GM21786 (cell line): ENCODE data around the gene B3GAT2.

Source experiments
- ATAC-seq: cut with Tn5 transposase; IDR thresholded peaks from one replicate; pipeline ENCODE4 v1.9.1; 2021; ENCODE audit not compliant: unreplicated experiment

The B3GAT2 gene

DNA sequence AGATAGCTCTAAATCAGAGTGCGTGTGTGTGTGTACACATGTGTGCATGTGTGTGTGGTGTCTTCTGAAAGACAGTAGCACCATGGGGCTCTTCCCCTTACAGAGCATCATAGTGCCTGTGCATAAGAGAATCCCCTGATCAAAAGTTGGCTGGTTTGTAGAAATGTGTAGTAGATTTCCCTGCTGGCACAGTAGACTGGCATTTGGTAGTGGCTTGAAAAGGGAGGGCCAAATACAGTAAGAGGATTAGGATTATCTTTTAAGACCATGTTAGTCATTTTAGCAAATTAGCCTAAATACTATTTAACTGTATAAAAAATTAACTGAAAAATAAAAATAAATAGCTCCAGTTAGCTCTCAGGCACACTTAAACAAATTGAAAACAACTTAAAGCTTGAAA is 112.6 kb downstream of the B3GAT2 start:
- no peak for ATAC-seq

- no peak for ATAC-seq
These were observed 113.4 kb downstream of the B3GAT2 start for GRCh38 chr6:70843328-70843918.

GRCh38 chr6:70842541-70842940 is 114.3 kb downstream of the B3GAT2 start:
- no peak for ATAC-seq

DNA sequence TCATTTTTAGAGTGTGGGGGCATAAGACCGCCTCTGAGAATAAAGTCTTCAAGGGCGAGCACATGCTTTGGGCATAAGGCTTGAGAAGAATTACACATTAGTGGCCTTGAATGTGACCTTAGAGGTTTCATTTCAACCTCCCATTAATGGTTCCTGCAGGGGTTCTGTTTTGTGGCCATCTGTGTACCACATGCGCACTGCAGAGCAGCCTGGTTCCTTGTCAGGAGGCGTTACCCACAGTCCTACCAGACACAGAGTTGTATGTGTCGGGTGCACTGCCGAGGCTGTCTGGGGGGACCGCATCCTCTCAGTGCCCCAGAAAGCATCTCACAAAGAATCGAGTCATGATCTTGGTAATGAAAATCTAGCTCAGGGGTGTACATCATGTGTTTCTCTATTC is 115.7 kb downstream of the B3GAT2 start:
- no peak for ATAC-seq

- no peak for ATAC-seq
These were observed 117.3 kb downstream of the B3GAT2 start for GRCh38 chr6:70839286-70840266.

GRCh38 chr6:70838907-70839285 is 118.0 kb downstream of the B3GAT2 start:
- no peak for ATAC-seq

DNA sequence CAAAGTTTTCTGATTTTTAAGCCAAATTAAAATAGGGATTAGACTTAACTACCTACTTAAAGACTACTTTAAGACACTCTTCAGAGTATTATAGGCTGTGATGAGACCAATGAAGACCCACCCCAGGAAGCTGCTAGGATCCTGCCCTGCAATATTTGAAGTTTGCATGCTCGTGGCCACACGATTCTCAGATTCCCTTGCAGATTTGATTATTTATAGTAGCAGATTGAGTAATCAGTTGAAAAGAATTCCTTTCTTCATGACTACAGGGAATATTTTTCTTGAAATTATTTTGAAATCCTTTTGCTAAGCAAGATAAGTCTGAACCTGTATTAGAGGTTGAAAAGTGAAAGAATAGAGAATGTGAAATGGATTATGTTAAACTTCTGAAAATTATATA is 122.3 kb downstream of the B3GAT2 start:
- ATAC-seq = no peak

DNA sequence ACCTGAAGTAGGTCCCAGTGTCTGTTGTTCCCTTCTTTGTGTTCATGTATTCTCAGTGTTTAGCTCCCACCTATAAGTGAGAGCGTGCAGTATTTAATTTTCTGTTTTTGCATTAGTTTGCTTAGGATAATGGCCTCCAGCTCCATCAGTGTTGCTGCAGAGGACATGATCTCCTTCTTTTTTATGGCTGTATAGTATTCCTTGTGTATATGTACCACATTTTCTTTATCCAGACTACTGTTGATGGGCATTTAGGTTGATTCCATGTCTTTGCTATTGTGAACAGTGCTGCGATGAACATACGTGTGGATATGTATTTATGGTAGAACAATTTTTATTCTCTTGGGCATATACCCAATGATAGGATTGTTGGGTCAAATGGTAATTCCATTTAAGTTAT is 125.4 kb downstream of the B3GAT2 start:
- no peak for ATAC-seq

- ATAC-seq = no peak
These were observed 133.2 kb downstream of the B3GAT2 start for GRCh38 chr6:70823651-70824050.

GRCh38 chr6:70821751-70822150 is 135.1 kb downstream of the B3GAT2 start:
- no peak for ATAC-seq

DNA sequence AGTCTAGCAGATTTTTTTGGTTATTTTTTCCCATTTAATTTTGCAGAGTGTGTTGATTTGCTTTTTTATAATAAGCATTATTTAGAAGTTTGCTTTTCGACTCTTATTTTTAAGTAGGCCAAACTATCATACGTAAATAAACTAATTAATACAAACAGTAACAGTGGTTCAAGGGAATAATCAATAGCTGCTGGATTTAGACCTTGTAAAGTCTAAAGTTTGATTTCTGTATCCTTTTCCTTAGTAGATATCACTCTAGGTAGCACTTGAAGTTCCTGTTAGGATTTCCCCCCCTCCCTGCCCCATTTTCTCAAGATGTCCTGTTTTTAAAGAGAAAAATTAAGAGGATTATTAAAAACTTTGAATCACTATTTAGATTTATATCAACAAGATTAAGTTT is 136.1 kb downstream of the B3GAT2 start:
- no peak for ATAC-seq

DNA sequence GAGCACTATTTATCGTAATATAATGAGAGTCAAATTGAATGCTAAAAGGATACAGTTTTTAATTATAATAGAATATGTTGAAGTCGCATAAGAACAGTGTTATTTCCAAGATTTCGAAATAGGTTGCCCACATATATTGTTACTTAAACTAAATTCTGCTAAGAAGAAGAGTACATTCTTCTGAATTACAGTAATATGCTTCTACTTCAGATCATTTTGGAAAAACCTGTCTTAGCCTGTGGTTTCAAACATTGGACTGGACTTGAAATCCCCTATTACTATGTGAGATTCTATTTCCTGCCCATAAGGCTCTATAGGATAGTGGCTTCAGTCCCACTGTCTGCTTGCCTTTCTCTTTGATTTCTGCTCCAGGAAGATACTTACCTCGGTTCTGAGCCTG is 137.2 kb downstream of the B3GAT2 start:
- ATAC-seq = no peak

DNA sequence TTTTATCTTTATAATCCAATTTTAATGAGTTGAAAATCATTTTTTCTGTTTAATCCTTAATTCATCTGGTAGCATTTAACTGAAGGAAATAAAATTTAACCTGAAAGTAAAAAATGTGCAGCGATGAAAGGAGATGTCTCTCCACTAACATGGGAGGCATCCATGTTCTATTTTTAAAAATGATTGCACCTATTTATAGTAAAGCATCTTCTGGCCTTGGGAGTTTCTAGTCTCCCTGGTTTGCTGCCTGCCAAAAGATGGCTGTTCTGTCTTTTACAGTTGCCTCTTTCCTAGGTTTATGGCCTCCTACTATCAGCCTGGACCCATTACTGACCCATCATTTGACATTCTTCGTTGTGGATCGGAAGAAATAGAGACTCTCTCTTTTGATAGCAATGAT is 143.0 kb downstream of the B3GAT2 start:
- no peak for ATAC-seq

GRCh38 chr6:70811788-70812187 is 145.1 kb downstream of the B3GAT2 start:
- no peak for ATAC-seq
